Measurements from ENCODE around the gene NEURL1. TPM values are rescaled to one million over a fixed set of nuclear protein-coding genes. Genes with fewer than 3 reads are reported as not detected.

NEURL1 gene
- total RNA-seq, 1 experiment from 2014 or later, result 1.7 TPM

GRCh38 chr10:103580011-103580410 is 86.5 kb downstream of the NEURL1 start:
- Histone ChIP-seq H3K9ac (ENCODE audit: low read length) (no peak overlapping the region), H3F3A (ENCODE audit: low read length, unreplicated experiment) (no peaks in the 10 kb centered on the region), H3K79me2 (ENCODE audit: low read length) (no peaks in the 10 kb centered on the region), H3K4me3 (ENCODE audit: low read length) (no peak overlapping the region), H3K27ac (ENCODE audit: low read length) (no peak overlapping the region), H3K4me1 (ENCODE audit: insufficient read depth, low read length) (peaks cover 20% of the 10 kb centered on the region), H3K36me3 (ENCODE audit: low read depth, low read length) (no peaks in the 10 kb centered on the region), H3K9me2 (replicated peaks; ENCODE audit: low read length) (no peaks in the 10 kb centered on the region), H3K9me3 (ENCODE audit: low read length) (no peaks in the 10 kb centered on the region), H2AFZ (ENCODE audit: low read length) (no peak overlapping the region), H3K4me2 (ENCODE audit: low read length) (no peak overlapping the region), H3K27me3 (ENCODE audit: low read length) (no peaks in the 10 kb centered on the region), H4K20me1 (ENCODE audit: low read length) (no peaks in the 10 kb centered on the region)
- TF ChIP-seq EZH2 (IDR thresholded peaks at IDR 0.05; ENCODE audit: low read length, unreplicated experiment) (no peak), CTCF (conservative IDR thresholded peaks at IDR 0.05; ENCODE audit: low read depth, low read length) (no peak), EZH2phosphoT487 (IDR thresholded peaks at IDR 0.05; ENCODE audit: borderline replicate concordance, low read length) (no peak)
- DNase-seq (no peak), ATAC-seq (no peak)
- intact Hi-C loops (cut with micrococcal nuclease), result no loop called here
- BruUV-seq (replicated peaks), result no TSS peak
- ChIA-PET POLR2A (ENCODE audit: unreplicated experiment) (no interaction called here), CTCF (no interaction called here)

- H3K9me3 ChIP-seq (ENCODE audit: low read length), result no peaks in the 10 kb centered on the region
- intact Hi-C loops (cut with micrococcal nuclease), result no loop called here
- CTCF ChIA-PET, result no interaction called here
- H3K4me2 ChIP-seq (ENCODE audit: low read length), result no peak overlapping the region
- TF ChIP-seq CTCF (conservative IDR thresholded peaks at IDR 0.05; ENCODE audit: low read depth, low read length), result no peak
- TF ChIP-seq EZH2 (IDR thresholded peaks at IDR 0.05; ENCODE audit: low read length, unreplicated experiment), result no peak
- no peak for TF ChIP-seq EZH2phosphoT487 (IDR thresholded peaks at IDR 0.05; ENCODE audit: borderline replicate concordance, low read length)
- no peak for DNase-seq
- peaks cover 17% of the 10 kb centered on the region for H3K4me1 ChIP-seq (ENCODE audit: insufficient read depth, low read length)
- H3K9ac ChIP-seq (ENCODE audit: low read length), result no peak overlapping the region
- BruUV-seq (replicated peaks), result no TSS peak
- no peaks in the 10 kb centered on the region for H4K20me1 ChIP-seq (ENCODE audit: low read length)
- H2AFZ ChIP-seq (ENCODE audit: low read length), result no peak overlapping the region
- H3F3A ChIP-seq (ENCODE audit: low read length, unreplicated experiment), result no peaks in the 10 kb centered on the region
- POLR2A ChIA-PET (ENCODE audit: unreplicated experiment), result no interaction called here
- no peaks in the 10 kb centered on the region for H3K79me2 ChIP-seq (ENCODE audit: low read length)
- H3K27ac ChIP-seq (ENCODE audit: low read length), result no peak overlapping the region
- no peak overlapping the region for H3K4me3 ChIP-seq (ENCODE audit: low read length)
- no peaks in the 10 kb centered on the region for H3K27me3 ChIP-seq (ENCODE audit: low read length)
- no peaks in the 10 kb centered on the region for H3K36me3 ChIP-seq (ENCODE audit: low read depth, low read length)
- ATAC-seq, result no peak
- no peaks in the 10 kb centered on the region for H3K9me2 ChIP-seq (replicated peaks; ENCODE audit: low read length)
These were observed 86.9 kb downstream of the NEURL1 start for GRCh38 chr10:103580430-103580829.

- no peaks in the 10 kb centered on the region for H3F3A ChIP-seq (ENCODE audit: low read length, unreplicated experiment)
- CTCF ChIA-PET, result no interaction called here
- H3K27me3 ChIP-seq (ENCODE audit: low read length), result no peaks in the 10 kb centered on the region
- no peaks in the 10 kb centered on the region for H3K36me3 ChIP-seq (ENCODE audit: low read depth, low read length)
- TF ChIP-seq EZH2 (IDR thresholded peaks at IDR 0.05; ENCODE audit: low read length, unreplicated experiment) (no peak), EZH2phosphoT487 (IDR thresholded peaks at IDR 0.05; ENCODE audit: borderline replicate concordance, low read length) (no peak), CTCF (conservative IDR thresholded peaks at IDR 0.05; ENCODE audit: low read depth, low read length) (no peak)
- intact Hi-C loops (cut with micrococcal nuclease), result no loop called here
- ATAC-seq, result no peak
- H3K9me2 ChIP-seq (replicated peaks; ENCODE audit: low read length), result no peaks in the 10 kb centered on the region
- H3K9ac ChIP-seq (ENCODE audit: low read length), result no peak overlapping the region
- BruUV-seq (replicated peaks), result no TSS peak
- no peak overlapping the region for H2AFZ ChIP-seq (ENCODE audit: low read length)
- H3K4me3 ChIP-seq (ENCODE audit: low read length), result no peak overlapping the region
- H3K79me2 ChIP-seq (ENCODE audit: low read length), result no peaks in the 10 kb centered on the region
- no peak overlapping the region for H3K27ac ChIP-seq (ENCODE audit: low read length)
- H3K9me3 ChIP-seq (ENCODE audit: low read length), result no peaks in the 10 kb centered on the region
- POLR2A ChIA-PET (ENCODE audit: unreplicated experiment), result no interaction called here
- DNase-seq, result no peak
- no peak overlapping the region for H3K4me2 ChIP-seq (ENCODE audit: low read length)
- H4K20me1 ChIP-seq (ENCODE audit: low read length), result no peaks in the 10 kb centered on the region
- peaks cover 7% of the 10 kb centered on the region for H3K4me1 ChIP-seq (ENCODE audit: insufficient read depth, low read length)
These were observed 88.0 kb downstream of the NEURL1 start for GRCh38 chr10:103581499-103581898.

Data from PC-3 (cell line).